NCI-H510A (cell line): ENCODE results near the gene CAPN12.
"Not testable (repeated sequence)": the region's sequence is repeated elsewhere in the genome, so short reads cannot be mapped to it uniquely, and the experiment has no call there.

Source experiments
- DNase-seq: peaks from one replicate; lab custom pipeline; 2025; lab: John Stamatoyannopoulos, UW

CAPN12 gene

GRCh38 chr19:38744298-38744681 lies at the start of gene CAPN12:
Gene CAPN12 (minus strand): TSS chr19:38744474. CDS start chr19:38744165, 309 bp downstream.
- no peak for DNase-seq

DNA sequence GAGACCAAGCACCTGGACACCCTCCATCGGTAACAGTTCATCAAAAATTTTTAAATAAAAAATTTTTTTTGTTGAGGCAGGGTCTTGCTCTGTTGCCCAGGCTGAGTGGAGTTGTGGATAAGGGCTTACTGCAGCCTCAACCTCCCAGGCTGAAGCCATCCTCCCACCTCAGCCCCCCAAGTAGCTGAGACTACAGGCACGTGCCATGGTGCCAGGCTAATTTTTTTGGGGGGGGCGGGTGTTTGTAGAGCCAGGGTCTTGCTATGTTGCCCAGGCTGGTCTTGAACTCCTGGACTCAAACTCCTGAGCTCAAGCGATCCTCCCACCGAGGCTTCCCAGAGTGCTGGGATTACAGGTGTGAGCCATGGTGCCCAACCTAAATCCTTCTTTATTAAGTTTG lies 49.4 kb upstream of the CAPN12 start:
- DNase-seq: no peak

DNA sequence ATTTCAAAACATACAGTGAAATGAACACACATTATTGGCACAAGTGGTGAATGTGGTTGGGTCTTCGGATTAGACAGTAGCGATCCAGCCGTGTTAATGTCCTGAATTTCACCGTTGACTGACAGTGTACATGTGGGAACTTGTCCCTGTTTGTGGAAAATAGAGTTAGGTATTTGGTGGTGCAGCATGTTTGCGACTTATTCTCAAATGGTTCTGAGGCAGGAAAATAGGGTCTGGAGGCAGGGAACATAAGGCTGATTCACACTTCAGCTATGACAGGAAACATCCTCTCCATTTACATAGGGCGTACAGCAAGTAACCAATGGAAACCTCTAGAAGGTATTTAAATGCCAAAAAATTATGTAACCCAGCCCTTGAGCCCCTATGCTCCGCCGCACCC lies 48.9 kb upstream of the CAPN12 start:
- no peak for DNase-seq

- no peak for DNase-seq
Observed at GRCh38 chr19:38792250-38793111, 48.2 kb upstream of the CAPN12 start.

- not testable (repeated sequence) for DNase-seq
Observed at GRCh38 chr19:38791451-38792064, 47.3 kb upstream of the CAPN12 start.

GRCh38 chr19:38790507-38791403 lies 46.5 kb upstream of the CAPN12 start:
- not testable (repeated sequence) for DNase-seq

DNA sequence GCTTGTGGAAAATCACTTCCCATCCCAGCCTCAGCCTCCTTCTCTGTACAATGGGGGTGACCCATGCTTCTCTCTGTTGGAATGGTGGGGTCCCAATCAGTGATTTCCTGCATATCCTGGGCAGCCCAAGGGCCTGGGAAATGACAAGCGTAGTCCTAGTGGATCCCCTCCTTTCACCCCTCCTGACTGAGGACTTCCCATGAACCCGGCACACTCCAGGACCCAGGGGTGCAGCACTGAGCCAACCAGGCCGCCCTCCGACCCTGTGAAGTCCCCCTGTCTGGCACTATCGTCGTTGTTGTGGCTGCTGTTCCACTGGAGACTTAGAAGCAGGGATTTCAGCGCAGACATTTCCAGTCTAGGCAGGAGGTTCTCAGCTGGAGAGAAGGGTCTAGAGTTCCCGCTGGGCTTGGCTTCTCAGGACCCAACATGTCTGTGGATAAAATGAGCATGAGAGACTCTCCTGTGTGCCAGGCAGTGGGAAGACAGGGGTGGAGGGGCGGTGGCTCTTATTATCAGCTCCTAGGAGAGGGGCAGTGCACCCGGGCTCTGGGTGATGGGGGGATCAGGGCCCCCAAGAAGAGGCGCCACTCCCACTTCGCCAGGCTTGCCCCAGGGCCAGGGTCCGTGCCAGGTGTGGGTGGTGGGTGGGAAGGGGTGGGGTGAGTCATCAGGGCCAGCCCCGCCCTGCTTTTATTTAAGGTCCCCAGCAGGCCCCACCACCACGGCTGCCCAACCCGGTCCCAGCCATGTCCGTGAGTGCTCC lies 44.4 kb upstream of the CAPN12 start, which contains the start of gene LGALS7B:
Gene LGALS7B, plus strand, starts transcription at position 723 of the 766 bp plus-strand sequence. Its CDS starts 27 bp downstream, at position 750.
- DNase-seq: no peak

DNA sequence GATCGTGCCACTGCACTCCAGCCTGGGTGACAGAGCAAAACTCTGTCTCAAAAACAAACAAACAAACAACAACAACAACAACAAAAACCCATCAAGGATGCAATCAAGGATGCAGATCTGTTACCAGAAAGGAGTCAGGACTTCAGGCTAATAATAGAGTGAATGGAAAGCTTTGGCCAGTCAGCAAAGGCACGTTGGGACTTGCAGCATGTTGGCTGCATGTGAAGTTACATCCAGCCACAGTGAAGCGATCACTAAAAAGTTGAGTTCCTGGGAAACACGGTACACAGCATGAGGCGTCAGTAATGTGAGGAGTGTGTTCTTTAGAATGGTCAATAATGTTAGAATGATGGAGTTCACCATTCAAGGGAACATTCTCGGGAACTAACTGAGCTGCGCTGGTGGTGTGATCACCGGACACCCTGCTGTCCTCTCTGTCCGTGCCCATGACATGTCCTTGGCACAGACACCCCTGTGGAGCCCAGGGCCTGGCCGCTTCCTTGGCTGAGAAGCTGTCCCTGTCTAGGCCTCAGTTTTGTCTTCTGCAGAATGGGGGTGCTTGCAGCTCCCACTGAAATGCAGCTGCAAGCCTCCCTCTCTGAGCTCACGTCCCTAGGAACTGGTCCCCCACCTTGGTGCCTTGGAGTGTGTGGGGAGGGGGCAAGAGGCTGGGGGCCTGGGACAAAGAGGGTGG lies 42.4 kb upstream of the CAPN12 start:
- DNase-seq: no peak

- DNase-seq: not testable (repeated sequence)
Observed at GRCh38 chr19:38786061-38786460, 41.8 kb upstream of the CAPN12 start.

- DNase-seq: no peak
Observed at GRCh38 chr19:38785187-38785699, 41.0 kb upstream of the CAPN12 start.

GRCh38 chr19:38784224-38784623 lies 40.0 kb upstream of the CAPN12 start:
- no peak for DNase-seq

GRCh38 chr19:38782212-38782611 lies 37.9 kb upstream of the CAPN12 start:
- not testable (repeated sequence) for DNase-seq

- DNase-seq: no peak
Observed at GRCh38 chr19:38781058-38781457, 36.8 kb upstream of the CAPN12 start.

- DNase-seq: no peak
Observed at GRCh38 chr19:38780443-38780842, 36.2 kb upstream of the CAPN12 start.

GRCh38 chr19:38778733-38779132 lies 34.5 kb upstream of the CAPN12 start:
- no peak for DNase-seq

DNA sequence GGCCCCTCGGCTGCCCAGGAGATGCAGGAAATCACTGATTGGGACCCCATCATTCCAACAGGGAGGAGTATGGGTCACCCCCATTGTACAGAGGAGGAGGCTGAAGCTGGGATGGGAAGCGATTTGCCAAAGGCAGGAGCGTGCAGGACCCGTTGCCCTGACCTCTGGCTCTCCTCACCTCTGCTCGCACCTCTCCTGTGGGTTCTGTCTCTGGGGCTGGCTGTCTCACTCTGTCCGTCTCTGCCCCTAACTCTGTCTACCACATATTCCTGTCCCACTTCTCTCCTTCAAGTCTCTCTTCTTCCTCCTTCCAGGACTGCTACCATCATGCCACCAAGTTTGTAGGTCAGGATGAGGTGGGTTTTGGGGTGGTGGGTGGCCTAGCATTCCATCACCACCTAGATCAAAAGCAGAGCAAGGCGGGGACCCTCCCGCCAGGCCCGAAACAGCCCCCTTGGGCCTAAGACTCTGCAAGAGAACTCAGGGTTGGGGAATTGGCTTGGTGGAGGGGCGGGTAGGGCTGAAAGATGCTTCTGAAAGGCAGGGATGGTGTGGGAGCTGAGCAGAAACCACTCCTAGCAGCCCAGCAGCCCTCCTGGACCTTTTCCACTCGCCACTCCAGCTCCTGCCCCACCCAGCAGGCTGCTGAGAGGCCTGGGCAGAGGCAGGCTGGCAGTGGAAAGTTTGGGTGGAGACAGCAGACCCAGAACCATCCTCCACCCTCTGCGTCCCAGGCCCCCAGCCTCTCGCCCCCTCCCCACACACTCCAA lies 30.1 kb upstream of the CAPN12 start:
- no peak for DNase-seq

GRCh38 chr19:38773469-38774177 lies 29.3 kb upstream of the CAPN12 start, which contains the start of gene LGALS7:
Gene LGALS7 (minus strand): TSS chr19:38773517. CDS start chr19:38773492, 25 bp downstream.
- no peak for DNase-seq

- DNase-seq: not testable (repeated sequence)
Observed at GRCh38 chr19:38771569-38771968, 27.3 kb upstream of the CAPN12 start.

DNA sequence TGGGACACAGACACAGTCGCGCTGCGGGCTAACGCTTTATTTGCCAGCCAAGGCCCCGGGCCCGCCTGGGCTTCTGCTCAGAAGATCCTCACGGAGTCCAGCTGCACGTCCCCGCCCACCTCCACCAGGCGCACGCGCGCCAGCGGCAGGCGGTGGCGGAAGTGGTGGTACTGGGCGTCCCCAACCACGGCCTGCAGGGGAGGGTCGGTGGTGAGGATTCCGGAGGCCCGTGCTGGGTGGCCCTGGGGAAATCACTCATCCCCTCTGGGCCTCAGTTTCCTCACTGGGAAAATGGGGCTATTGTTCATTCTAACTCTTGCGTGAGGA lies 26.6 kb upstream of the CAPN12 start:
- DNase-seq: not testable (repeated sequence)
